ENCODE results near the gene GLRX.

The GLRX gene

GRCh38 chr5:95773335-95774059, 49.0 kb downstream of the GLRX start:
- DNase-seq = peak; percentile 90

- no peak for DNase-seq
Observed at GRCh38 chr5:95771892-95772291, 50.6 kb downstream of the GLRX start.

GRCh38 chr5:95770830-95771708, 51.5 kb downstream of the GLRX start:
- DNase-seq = no peak

- DNase-seq = no peak
Observed at GRCh38 chr5:95768731-95769130, 53.8 kb downstream of the GLRX start.

GRCh38 chr5:95763941-95764340, 58.6 kb downstream of the GLRX start:
- no peak for DNase-seq
